ENCODE data around the gene IKZF5.

IKZF5 gene

GRCh38 chr10:122981066-122981464 is 27.5 kb downstream of the IKZF5 start:
- no peak for DNase-seq (ENCODE audit: low read depth, low spot score)

GRCh38 chr10:122980209-122981065 is 28.2 kb downstream of the IKZF5 start, which contains the start of gene PSTK:
Gene PSTK (plus strand): TSS chr10:122980401. CDS start chr10:122980480, 79 bp downstream.
- DNase-seq (ENCODE audit: low read depth, low spot score) = peak; percentile 74

GRCh38 chr10:122974543-122975064 is 34.0 kb downstream of the IKZF5 start:
- no peak for DNase-seq (ENCODE audit: low read depth, low spot score)

GRCh38 chr10:122974023-122974422 is 34.6 kb downstream of the IKZF5 start:
- DNase-seq (ENCODE audit: low read depth, low spot score) = no peak

GRCh38 chr10:122968698-122969097 is 39.9 kb downstream of the IKZF5 start:
- no peak for DNase-seq (ENCODE audit: low read depth, low spot score)

GRCh38 chr10:122966879-122967278 is 41.7 kb downstream of the IKZF5 start:
- no peak for DNase-seq (ENCODE audit: low read depth, low spot score)

- DNase-seq (ENCODE audit: low read depth, low spot score) = no peak
These were observed 46.2 kb downstream of the IKZF5 start for GRCh38 chr10:122962405-122962804.

GRCh38 chr10:122957474-122957873 is 51.1 kb downstream of the IKZF5 start:
- DNase-seq (ENCODE audit: low read depth, low spot score) = no peak

GRCh38 chr10:122955892-122956291 is 52.7 kb downstream of the IKZF5 start:
- DNase-seq (ENCODE audit: low read depth, low spot score) = no peak

- no peak for DNase-seq (ENCODE audit: low read depth, low spot score)
These were observed 53.9 kb downstream of the IKZF5 start for GRCh38 chr10:122954731-122955050.

- DNase-seq (ENCODE audit: low read depth, low spot score) = peak; percentile 96
These were observed 54.5 kb downstream of the IKZF5 start, which contains the start of gene C10orf88 for GRCh38 chr10:122953902-122954730. Gene C10orf88 (minus strand): TSS chr10:122954227. CDS start chr10:122954178, 49 bp downstream.

GRCh38 chr10:122949296-122949695 is 59.3 kb downstream of the IKZF5 start:
- DNase-seq (ENCODE audit: low read depth, low spot score) = no peak
